SK-N-SH treated with all-trans-retinoic acid at 6 μM for 48 hours (cell line): Measurements from ENCODE around the gene FJX1.

Experiments used
- ATAC-seq: fragments of 200-7000 bp; cut with Tn5 transposase; 3 replicates; pipeline ENCODE4 v1.9.1; 2020; ENCODE audit warnings: mild to moderate bottlenecking, moderate library complexity
- BACH2 ChIP-seq: fragments of 250-450 bp; sonication (Bioruptor Pico); IDR thresholded peaks from 2 replicates; pipeline ENCODE4 v1.9.0; 2021; ENCODE audit warnings: mild to moderate bottlenecking, borderline replicate concordance
- CSDC2 ChIP-seq: fragments of 250-450 bp; sonication (Bioruptor Pico); IDR thresholded peaks from 2 replicates; pipeline ENCODE4 v1.5.0; 2020; ENCODE audit warnings: mild to moderate bottlenecking, moderate library complexity
- ISL1 ChIP-seq: fragments of 250-450 bp; sonication (Bioruptor Pico); IDR thresholded peaks from 2 replicates; pipeline ENCODE4 v2.1.2; 2022; ENCODE audit warnings: mild to moderate bottlenecking, moderate library complexity
- OSR1 ChIP-seq: fragments of 250-450 bp; sonication (Bioruptor Pico); IDR thresholded peaks from 2 replicates; pipeline ENCODE4 v1.8.0; 2022; ENCODE audit warnings: moderate library complexity, mild to moderate bottlenecking, inconsistent platforms
- PATZ1 ChIP-seq: fragments of 250-450 bp; sonication (Bioruptor Pico); IDR thresholded peaks from 2 replicates; pipeline ENCODE4 v1.8.0; 2020; ENCODE audit warnings: mild to moderate bottlenecking, moderate library complexity, borderline replicate concordance
- PPARA ChIP-seq: fragments of 250-450 bp; sonication (Bioruptor Pico); IDR thresholded peaks from 2 replicates; pipeline ENCODE4 v1.5.0; 2020; ENCODE audit warnings: mild to moderate bottlenecking, borderline replicate concordance
- RARB ChIP-seq: fragments of 250-450 bp; sonication (Bioruptor Pico); IDR thresholded peaks from 2 replicates; pipeline ENCODE4 v1.8.0; 2021; ENCODE audit warnings: mild to moderate bottlenecking, moderate library complexity
- TCF4 ChIP-seq: fragments of 250-450 bp; sonication (Bioruptor Pico); IDR thresholded peaks from 2 replicates; pipeline ENCODE4 v1.8.0; 2021; ENCODE audit warnings: mild to moderate bottlenecking, moderate library complexity, borderline replicate concordance
- TSHZ2 ChIP-seq: fragments of 250-450 bp; sonication (Bioruptor Pico); IDR thresholded peaks from 2 replicates; pipeline ENCODE4 v1.5.0; 2020; ENCODE audit warnings: mild to moderate bottlenecking, moderate library complexity
- ZC3H10 ChIP-seq: fragments of 250-450 bp; sonication (Bioruptor Pico); IDR thresholded peaks from 2 replicates; pipeline ENCODE4 v1.5.1; 2021; ENCODE audit warnings: mild to moderate bottlenecking, moderate library complexity
- ZFP3 ChIP-seq: fragments of 250-450 bp; sonication (Bioruptor Pico); IDR thresholded peaks from 2 replicates; pipeline ENCODE4 v1.5.0; 2020; ENCODE audit warnings: mild to moderate bottlenecking, moderate library complexity
- ZFP30 ChIP-seq: fragments of 450-650 bp; formaldehyde crosslinking; IDR thresholded peaks from 2 replicates; pipeline ENCODE4 v1.5.0; 2022; ENCODE audit warnings: mild to moderate bottlenecking, moderate library complexity
- ZNF70 ChIP-seq: fragments of 450-650 bp; formaldehyde crosslinking; IDR thresholded peaks from 2 replicates; pipeline ENCODE4 v1.5.0; 2020; ENCODE audit warnings: mild to moderate bottlenecking, moderate library complexity
- ZNF8 ChIP-seq: fragments of 450-650 bp; formaldehyde crosslinking; IDR thresholded peaks from 2 replicates; pipeline ENCODE4 v1.5.0; 2020; ENCODE audit warnings: mild to moderate bottlenecking, moderate library complexity
- TF ChIP-seq, protein P1 (sequence below): fragments of 250-450 bp; sonication (Bioruptor Pico); IDR thresholded peaks from 2 replicates; pipeline ENCODE4 v1.8.0; 2021; ENCODE audit warnings: low read depth, mild to moderate bottlenecking, moderate library complexity, borderline replicate concordance
- TF ChIP-seq, protein P2 (sequence below): fragments of 250-450 bp; sonication (Bioruptor Pico); IDR thresholded peaks from 2 replicates; pipeline ENCODE4 v1.5.1; 2020; ENCODE audit warnings: low read depth, mild to moderate bottlenecking, moderate library complexity

The FJX1 gene, protein sequence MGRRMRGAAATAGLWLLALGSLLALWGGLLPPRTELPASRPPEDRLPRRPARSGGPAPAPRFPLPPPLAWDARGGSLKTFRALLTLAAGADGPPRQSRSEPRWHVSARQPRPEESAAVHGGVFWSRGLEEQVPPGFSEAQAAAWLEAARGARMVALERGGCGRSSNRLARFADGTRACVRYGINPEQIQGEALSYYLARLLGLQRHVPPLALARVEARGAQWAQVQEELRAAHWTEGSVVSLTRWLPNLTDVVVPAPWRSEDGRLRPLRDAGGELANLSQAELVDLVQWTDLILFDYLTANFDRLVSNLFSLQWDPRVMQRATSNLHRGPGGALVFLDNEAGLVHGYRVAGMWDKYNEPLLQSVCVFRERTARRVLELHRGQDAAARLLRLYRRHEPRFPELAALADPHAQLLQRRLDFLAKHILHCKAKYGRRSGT

DNA sequence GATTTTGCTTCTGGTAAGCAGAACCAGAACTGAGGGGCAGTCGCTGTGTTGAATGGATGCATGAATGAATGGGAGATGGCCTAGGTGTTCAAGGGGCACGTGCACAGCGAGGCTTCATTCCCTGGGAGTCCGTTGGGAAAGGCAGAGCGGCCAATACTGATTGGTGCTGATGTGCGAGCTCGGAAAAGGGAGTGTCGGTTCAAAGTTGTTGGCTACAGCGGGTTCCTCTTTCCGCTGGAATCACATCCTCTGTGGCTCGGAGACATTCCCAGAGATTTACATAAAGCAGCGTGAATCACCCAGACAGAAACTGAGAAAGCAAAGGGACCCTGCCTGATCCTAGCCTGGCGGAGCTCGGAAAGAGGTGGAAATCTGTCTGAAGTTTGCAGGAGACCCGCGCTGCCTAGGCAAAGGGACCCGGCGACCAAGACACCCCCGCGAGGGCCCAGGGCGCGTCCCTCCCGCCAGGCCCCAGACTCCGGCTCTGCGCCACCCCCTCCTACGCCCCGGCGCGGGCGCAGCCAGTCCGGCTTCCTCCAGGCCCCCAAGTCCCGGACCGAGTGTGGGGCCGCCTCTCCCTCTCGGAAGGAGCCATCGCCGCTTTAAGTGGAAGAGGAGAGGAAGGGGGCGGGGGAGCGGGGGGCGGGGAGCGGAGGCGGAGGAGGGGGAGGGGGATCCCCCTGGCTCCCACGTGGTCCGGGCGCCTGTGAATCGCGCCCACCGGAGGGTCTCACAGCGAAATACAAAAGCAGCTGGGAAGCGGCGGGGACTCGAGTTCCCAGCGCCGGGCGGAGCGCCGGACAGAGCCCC is at the start of gene FJX1:
TSS of gene FJX1 (plus strand) at position 774 of the 810 bp plus-strand sequence. CDS start 177 bp downstream, outside the sequence.
- peak; percentile 68 for ATAC-seq
- no peak for TF ChIP-seq PPARA (CRISPR knock-in tag)
- no peak for TF ChIP-seq ZFP30
- no peak for TF ChIP-seq ZNF8 (CRISPR knock-in tag)
- TF ChIP-seq, protein P1, sequence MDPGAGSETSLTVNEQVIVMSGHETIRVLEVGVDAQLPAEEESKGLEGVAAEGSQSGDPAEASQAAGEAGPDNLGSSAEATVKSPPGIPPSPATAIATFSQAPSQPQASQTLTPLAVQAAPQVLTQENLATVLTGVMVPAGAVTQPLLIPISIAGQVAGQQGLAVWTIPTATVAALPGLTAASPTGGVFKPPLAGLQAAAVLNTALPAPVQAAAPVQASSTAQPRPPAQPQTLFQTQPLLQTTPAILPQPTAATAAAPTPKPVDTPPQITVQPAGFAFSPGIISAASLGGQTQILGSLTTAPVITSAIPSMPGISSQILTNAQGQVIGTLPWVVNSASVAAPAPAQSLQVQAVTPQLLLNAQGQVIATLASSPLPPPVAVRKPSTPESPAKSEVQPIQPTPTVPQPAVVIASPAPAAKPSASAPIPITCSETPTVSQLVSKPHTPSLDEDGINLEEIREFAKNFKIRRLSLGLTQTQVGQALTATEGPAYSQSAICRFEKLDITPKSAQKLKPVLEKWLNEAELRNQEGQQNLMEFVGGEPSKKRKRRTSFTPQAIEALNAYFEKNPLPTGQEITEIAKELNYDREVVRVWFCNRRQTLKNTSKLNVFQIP (CRISPR knock-in tag): no peak
- TF ChIP-seq TSHZ2: no peak
- TF ChIP-seq RARB (CRISPR knock-in tag): no peak
- TF ChIP-seq ZC3H10 (CRISPR knock-in tag): no peak
- no peak for TF ChIP-seq ZNF70 (CRISPR knock-in tag)

DNA sequence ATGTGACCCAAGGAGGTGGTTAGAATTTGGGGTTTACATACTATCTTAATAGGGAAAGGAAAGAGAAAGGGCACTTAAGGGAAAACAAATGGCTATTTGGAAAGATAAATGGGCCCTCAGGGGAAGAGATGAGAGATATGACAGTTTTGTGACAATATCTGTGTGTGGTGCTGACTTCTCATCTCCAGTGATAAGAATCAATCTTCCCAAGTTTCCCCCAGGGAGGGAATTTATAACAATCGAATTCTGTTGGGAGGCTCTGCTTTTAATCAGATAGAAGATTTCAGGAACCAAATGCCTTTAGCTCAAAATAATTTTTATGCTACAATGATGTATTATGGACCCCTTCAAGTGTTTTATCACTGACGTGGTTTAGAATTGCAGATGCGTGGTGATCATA is 46.6 kb upstream of the FJX1 start:
- TF ChIP-seq ISL1 (CRISPR knock-in tag): peak; percentile 65
- TF ChIP-seq ZC3H10 (CRISPR knock-in tag): no peak
- TF ChIP-seq TCF4: peak; percentile 54; the same call in 1 of the 2 replicates
- TF ChIP-seq ZFP30: no peak
- no peak for TF ChIP-seq OSR1
- no peak for ATAC-seq

DNA sequence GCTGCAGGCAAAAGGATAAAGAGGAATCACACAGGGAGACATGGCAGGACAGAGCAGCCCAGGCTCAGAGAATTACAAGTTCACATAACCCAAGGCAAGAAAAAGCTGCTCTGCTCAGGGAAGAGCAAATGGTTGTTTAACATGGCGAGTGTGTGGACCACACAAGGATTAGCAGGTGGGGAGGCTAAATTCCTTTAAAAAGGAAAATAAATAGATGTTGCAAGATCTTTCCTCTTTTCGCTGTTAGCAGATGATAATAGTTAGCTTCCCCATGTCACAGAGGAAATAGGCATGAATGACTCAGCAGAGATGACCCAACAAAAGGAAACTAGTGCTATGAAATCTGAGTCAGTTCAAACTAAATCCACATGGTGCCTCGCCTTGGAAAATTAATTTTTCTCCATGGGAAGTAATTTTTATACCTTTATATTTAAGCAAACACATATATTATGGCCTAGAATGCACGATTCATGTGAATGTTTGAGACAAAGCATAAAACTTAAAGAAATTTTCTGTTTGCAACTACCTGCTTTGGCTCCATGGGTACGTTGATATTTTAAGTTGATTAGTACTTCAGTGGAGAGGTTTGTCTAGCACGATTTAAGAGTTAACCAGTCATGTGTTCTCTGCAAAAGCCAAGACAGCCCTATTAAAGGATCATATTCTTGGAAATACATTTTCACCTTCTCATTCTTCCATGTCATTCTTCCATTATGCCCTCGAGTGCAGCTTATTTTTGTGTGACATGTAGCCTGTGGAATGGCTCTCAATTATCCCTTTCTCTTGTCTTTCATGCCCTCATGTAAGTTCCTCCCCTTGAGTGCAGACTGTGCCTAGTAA is 38.5 kb upstream of the FJX1 start:
- peak; percentile 92 for ATAC-seq
- TF ChIP-seq TCF4 (no peak), BACH2 (no peak), CSDC2 (no peak), PATZ1 (CRISPR knock-in tag) (no peak), PPARA (CRISPR knock-in tag) (no peak), OSR1 (no peak), ZFP30 (no peak), TSHZ2 (no peak), ISL1 (CRISPR knock-in tag) (no peak), ZFP3 (CRISPR knock-in tag) (no peak)
- TF ChIP-seq, protein P1 (CRISPR knock-in tag): no peak
- TF ChIP-seq, protein P2, sequence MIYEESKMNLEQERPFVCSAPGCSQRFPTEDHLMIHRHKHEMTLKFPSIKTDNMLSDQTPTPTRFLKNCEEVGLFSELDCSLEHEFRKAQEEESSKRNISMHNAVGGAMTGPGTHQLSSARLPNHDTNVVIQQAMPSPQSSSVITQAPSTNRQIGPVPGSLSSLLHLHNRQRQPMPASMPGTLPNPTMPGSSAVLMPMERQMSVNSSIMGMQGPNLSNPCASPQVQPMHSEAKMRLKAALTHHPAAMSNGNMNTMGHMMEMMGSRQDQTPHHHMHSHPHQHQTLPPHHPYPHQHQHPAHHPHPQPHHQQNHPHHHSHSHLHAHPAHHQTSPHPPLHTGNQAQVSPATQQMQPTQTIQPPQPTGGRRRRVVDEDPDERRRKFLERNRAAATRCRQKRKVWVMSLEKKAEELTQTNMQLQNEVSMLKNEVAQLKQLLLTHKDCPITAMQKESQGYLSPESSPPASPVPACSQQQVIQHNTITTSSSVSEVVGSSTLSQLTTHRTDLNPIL (CRISPR knock-in tag): no peak
